Fibroblast of lung (primary cell): ENCODE measurements around the gene SCARF1. TPM values are rescaled to one million over a fixed set of nuclear protein-coding genes. Genes with fewer than 3 reads are reported as not detected.

Experiments used
- DNase-seq, 2 donors: peaks; one replicate each; pipeline versions ENCODE4 v3.0.0 to v3.0.0-alpha.2; 2010; ENCODE audit warnings: low read depth in 2 of 2
- H2AFZ ChIP-seq: 2 replicates; pipeline ENCODE4 v1.5.1; 2012; ENCODE audit warnings: low read length, control low read depth, inconsistent platforms
- H3K27ac ChIP-seq: 2 replicates; pipeline ENCODE4 v1.5.1; 2011; ENCODE audit warnings: low read length, control low read depth; ENCODE audit not compliant: insufficient read depth
- H3K27me3 ChIP-seq: 2 replicates; pipeline ENCODE4 v1.5.1; 2011; ENCODE audit warnings: mild to moderate bottlenecking, low read length; ENCODE audit not compliant: control insufficient read depth, insufficient read depth
- H3K36me3 ChIP-seq: 2 replicates; pipeline ENCODE4 v1.5.1; 2011; ENCODE audit warnings: low read length; ENCODE audit not compliant: control insufficient read depth, insufficient read depth
- H3K4me1 ChIP-seq: 2 replicates; pipeline ENCODE4 v1.5.1; 2011; ENCODE audit warnings: low read length; ENCODE audit not compliant: control insufficient read depth, insufficient read depth; ENCODE audit errors: extremely low read depth
- H3K4me2 ChIP-seq: 2 replicates; pipeline ENCODE4 v1.5.1; 2011; ENCODE audit warnings: low read length, control low read depth; ENCODE audit not compliant: insufficient read depth; ENCODE audit errors: extremely low read depth
- H3K4me3 ChIP-seq, 4 experiments: fragments of 200-600 bp in 1 of 4; sonication (generic) in 1 of 4; replicated peaks in 1 of 4; 2 replicates each; pipeline ENCODE4 v1.5.1; 2011 to 2016; ENCODE audit warnings: low read length in 4 of 4, low read depth in 3 of 4, mild to moderate bottlenecking in 3 of 4, control low read depth in 2 of 4, inconsistent platforms in 1 of 4, mixed read lengths in 1 of 4; ENCODE audit not compliant: insufficient read depth in 1 of 4; ENCODE audit errors: control extremely low read depth in 1 of 4
- H3K79me2 ChIP-seq: 2 replicates; pipeline ENCODE4 v1.5.1; 2012; ENCODE audit warnings: mild to moderate bottlenecking, low read length, inconsistent platforms; ENCODE audit not compliant: control insufficient read depth, insufficient read depth
- H3K9ac ChIP-seq: 2 replicates; pipeline ENCODE4 v1.5.1; 2011; ENCODE audit warnings: mild to moderate bottlenecking, low read length, control low read depth; ENCODE audit not compliant: insufficient read depth
- H3K9me3 ChIP-seq: 2 replicates; pipeline ENCODE4 v1.5.1; 2012; ENCODE audit warnings: low read depth, low read length; ENCODE audit not compliant: control insufficient read depth, insufficient read depth
- H4K20me1 ChIP-seq: 2 replicates; pipeline ENCODE4 v1.5.1; 2011; ENCODE audit warnings: low read length; ENCODE audit not compliant: control insufficient read depth, insufficient read depth; ENCODE audit errors: extremely low read depth
- CTCF ChIP-seq, 2 donors: IDR thresholded peaks in 1 of 2; conservative IDR thresholded peaks in 1 of 2; 1 replicate in 1 of 2; 2 replicates in 1 of 2; pipeline ENCODE4 v1.5.1; 2011 to 2012; ENCODE audit warnings: low read length in 2 of 2, control low read depth in 1 of 2, inconsistent platforms in 1 of 2, low read depth in 1 of 2, mild to moderate bottlenecking in 1 of 2
- EZH2 ChIP-seq: IDR thresholded peaks from 2 replicates; pipeline ENCODE4 v1.5.1; 2012; ENCODE audit warnings: low read length, control low read depth, mild to moderate bottlenecking; ENCODE audit errors: missing control alignments
- polyA plus RNA-seq, 2 donors: library from polyadenylated mRNA; depleted of rRNA in 1 of 2; stranded (reverse) in 1 of 2; unstranded in 1 of 2; fragments of >200 nt; gene quantifications; 2 replicates each; pipeline ENCODE4 v1.2.1, GENCODE V29; 2011 to 2012; ENCODE audit warnings: missing spikeins in 1 of 2
- total RNA-seq: library from RNA; depleted of rRNA; stranded (reverse); fragments of >200 nt; gene quantifications from 2 replicates; pipeline ENCODE4 v1.2.1, GENCODE V29; 2014

The SCARF1 gene
- total and polyA plus RNA-seq, 2 donors (not counting 1 experiment from before 2014, with no cell fraction given), result 0.99 to 2.4 TPM

DNA sequence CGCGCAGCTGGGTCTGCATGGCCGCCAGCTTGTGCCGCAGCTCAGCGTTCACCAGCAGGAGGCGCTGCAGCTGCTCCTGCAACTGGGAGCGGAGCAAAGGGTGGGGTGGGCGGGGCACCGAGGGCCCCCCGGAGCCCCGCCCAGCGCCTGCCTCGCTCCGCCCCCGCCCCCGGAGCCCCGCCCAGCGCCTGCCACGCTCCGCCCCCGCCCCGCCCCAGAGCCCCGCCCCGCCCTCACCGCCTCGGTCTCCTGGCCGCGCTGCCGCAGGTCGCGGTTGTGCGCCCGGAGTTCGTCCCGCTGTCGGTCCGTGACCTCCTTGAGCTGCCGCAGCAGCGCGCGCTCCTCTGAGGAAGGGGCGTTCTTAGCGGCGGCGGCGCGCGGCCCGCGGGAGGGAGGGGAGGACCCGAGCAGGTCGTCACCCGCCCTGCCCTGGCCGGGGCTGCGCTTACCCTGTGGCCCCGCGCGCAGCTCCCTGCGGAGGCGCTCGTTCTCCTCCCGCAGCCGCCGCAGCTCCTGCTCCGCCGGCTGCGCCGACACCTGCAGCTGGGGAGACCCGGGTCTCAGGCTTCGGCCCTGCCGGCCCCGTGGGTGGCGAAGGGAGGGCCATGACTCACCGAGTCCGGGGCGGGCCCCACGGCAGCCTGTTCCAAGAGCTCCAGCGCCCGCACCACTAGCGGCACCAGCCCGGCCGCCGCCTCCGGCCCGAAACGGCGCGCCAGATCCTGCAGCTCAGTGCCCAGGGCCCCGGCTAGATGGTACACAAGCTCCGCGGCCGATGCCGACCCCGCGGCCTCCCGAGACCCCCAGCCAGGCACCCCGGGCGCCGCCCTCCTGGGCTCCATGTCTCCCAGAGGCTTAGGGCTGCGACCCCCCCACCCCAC is 3.7 kb upstream of the SCARF1 start:
- TF ChIP-seq EZH2 (no peak), CTCF (conservative IDR thresholded peaks at IDR 0.05 in 1 of 2, IDR thresholded peaks at IDR 0.05 in 1 of 2; ENCODE audit: low read depth in 1 of 2, low read length in 2 of 2) (peak in 1 of 2 donors; percentile 69)
- H4K20me1 ChIP-seq, result no peaks in the 10 kb centered on the region
- peak overlapping the region; percentile 38 to 65 (median 50) for H3K4me3 ChIP-seq
- H3K36me3 ChIP-seq, result peaks cover 25% of the 10 kb centered on the region
- H3K4me1 ChIP-seq, result peaks cover 21% of the 10 kb centered on the region
- no peaks in the 10 kb centered on the region for H3K9me3 ChIP-seq
- H3K27me3 ChIP-seq, result no peaks in the 10 kb centered on the region
- peak overlapping the region; percentile 48 for H2AFZ ChIP-seq
- H3K9ac ChIP-seq, result peak overlapping the region; percentile 67
- DNase-seq, result peak; percentile 88 to 95
- no peaks in the 10 kb centered on the region for H3K79me2 ChIP-seq
- peak overlapping the region; percentile 77 for H3K27ac ChIP-seq
- H3K4me2 ChIP-seq, result peak overlapping the region; percentile 73

GRCh38 chr17:1648173-1648962 is 2.8 kb upstream of the SCARF1 start:
- H2AFZ ChIP-seq, result peak overlapping the region; percentile 69
- peak overlapping the region; percentile 61 for H3K9ac ChIP-seq
- no peaks in the 10 kb centered on the region for H3K79me2 ChIP-seq
- H3K4me3 ChIP-seq, result peak overlapping the region; percentile 35 to 62 (median 48)
- peaks cover 17% of the 10 kb centered on the region for H3K36me3 ChIP-seq
- peak overlapping the region; percentile 95 for H3K4me2 ChIP-seq
- peaks cover 25% of the 10 kb centered on the region for H3K4me1 ChIP-seq
- peak overlapping the region; percentile 28 for H3K27ac ChIP-seq
- DNase-seq, result no peak
- no peaks in the 10 kb centered on the region for H3K9me3 ChIP-seq
- no peaks in the 10 kb centered on the region for H3K27me3 ChIP-seq
- H4K20me1 ChIP-seq, result no peaks in the 10 kb centered on the region
- TF ChIP-seq CTCF (conservative IDR thresholded peaks at IDR 0.05 in 1 of 2, IDR thresholded peaks at IDR 0.05 in 1 of 2; ENCODE audit: low read depth in 1 of 2, low read length in 2 of 2) (peak; percentile 6 to 70), EZH2 (no peak)

GRCh38 chr17:1647802-1648171 is 2.3 kb upstream of the SCARF1 start:
- no peak for DNase-seq
- no peak overlapping the region for H3K9ac ChIP-seq
- no peak for TF ChIP-seq CTCF (conservative IDR thresholded peaks at IDR 0.05 in 1 of 2, IDR thresholded peaks at IDR 0.05 in 1 of 2; ENCODE audit: low read depth in 1 of 2, low read length in 2 of 2)
- no peak for TF ChIP-seq EZH2
- H3K9me3 ChIP-seq, result no peaks in the 10 kb centered on the region
- H3K27me3 ChIP-seq, result no peaks in the 10 kb centered on the region
- H2AFZ ChIP-seq, result no peak overlapping the region
- H3K36me3 ChIP-seq, result peaks cover 13% of the 10 kb centered on the region
- H3K27ac ChIP-seq, result no peak overlapping the region
- no peaks in the 10 kb centered on the region for H4K20me1 ChIP-seq
- no peak overlapping the region for H3K4me2 ChIP-seq
- no peaks in the 10 kb centered on the region for H3K79me2 ChIP-seq
- H3K4me3 ChIP-seq, result peak overlapping the region in 1 of 4 experiments; percentile 62
- peaks cover 25% of the 10 kb centered on the region for H3K4me1 ChIP-seq
